Tibial nerve (tissue), 3 donors: ENCODE measurements around the gene ZNF423.

Experiments
- CTCF ChIP-seq, 5 experiments: fragments of 200-600 bp in 3 of 5; fragments of 450-650 bp in 2 of 5; sonication (generic) in 3 of 5; IDR thresholded peaks; one replicate each; pipeline ENCODE4 v1.5.1; 2016 to 2019; ENCODE audit warnings: antibody characterized with exemption in 5 of 5, mild to moderate bottlenecking in 3 of 5, moderate library complexity in 2 of 5
- POLR2A ChIP-seq, 2 donors: fragments of 450-650 bp; IDR thresholded peaks; one replicate each; pipeline ENCODE4 v1.6.1; 2017; ENCODE audit warnings: antibody characterized with exemption in 2 of 2, mild to moderate bottlenecking in 2 of 2, moderate library complexity in 2 of 2

- no peak for TF ChIP-seq CTCF (IDR thresholded peaks at IDR 0.05)
- TF ChIP-seq POLR2A (IDR thresholded peaks at IDR 0.05), result no peak
Observed at GRCh38 chr16:49833085-49833484, 22.8 kb downstream of the ZNF423 start.
